Lower leg skin (tissue), 3 donors: ENCODE measurements around the gene SH2D4B.

Experiments
- POLR2A ChIP-seq, 2 donors: fragments of 450-650 bp; IDR thresholded peaks; one replicate each; pipeline ENCODE4 v1.6.1; 2016 to 2017; ENCODE audit warnings: antibody characterized with exemption in 2 of 2, mild to moderate bottlenecking in 1 of 2, moderate library complexity in 1 of 2
- TF ChIP-seq, protein P1 (sequence below), 3 donors: fragments of 450-650 bp; IDR thresholded peaks; one replicate each; pipeline ENCODE4 v1.5.1; 2016; ENCODE audit warnings: antibody characterized with exemption in 3 of 3, mild to moderate bottlenecking in 3 of 3, moderate library complexity in 2 of 3

DNA sequence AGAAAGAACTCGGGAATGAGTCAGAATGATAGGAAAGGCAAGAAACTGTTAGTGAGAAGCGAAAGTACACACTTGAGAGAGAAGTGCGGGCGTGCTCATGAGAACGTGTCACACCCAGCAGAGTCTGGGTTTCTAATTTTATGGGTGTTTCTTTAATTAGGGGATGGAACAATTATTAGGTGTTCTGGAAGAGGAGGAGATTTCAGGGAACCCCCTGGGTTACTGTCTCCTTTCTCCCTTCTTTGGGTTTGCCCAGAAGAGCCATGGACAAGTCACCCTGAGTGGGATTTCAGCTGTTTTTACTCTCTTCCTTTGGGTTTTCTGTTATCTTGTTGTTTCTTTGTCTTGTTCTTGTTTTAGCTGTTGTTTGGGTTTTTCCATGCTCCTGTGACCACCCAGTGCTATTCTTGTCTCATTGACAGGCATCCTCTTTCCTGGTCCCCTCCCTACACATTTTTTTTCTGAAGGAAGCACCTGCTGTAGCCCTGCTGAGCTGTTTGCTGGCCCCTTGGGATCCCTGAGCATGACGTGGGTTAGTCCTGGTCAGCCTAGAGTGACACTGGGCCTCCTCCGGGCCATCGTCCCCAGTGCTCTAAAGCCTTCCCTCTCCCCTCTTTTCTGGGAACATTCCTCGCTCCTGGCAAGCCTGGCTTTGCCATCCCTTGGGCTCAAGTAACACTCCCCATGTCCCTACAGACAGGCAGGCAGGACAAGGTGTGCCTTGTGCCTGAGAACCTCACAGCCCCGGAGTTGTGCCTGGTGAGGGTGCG, 3.5 kb downstream of the SH2D4B start:
- TF ChIP-seq, protein P1, sequence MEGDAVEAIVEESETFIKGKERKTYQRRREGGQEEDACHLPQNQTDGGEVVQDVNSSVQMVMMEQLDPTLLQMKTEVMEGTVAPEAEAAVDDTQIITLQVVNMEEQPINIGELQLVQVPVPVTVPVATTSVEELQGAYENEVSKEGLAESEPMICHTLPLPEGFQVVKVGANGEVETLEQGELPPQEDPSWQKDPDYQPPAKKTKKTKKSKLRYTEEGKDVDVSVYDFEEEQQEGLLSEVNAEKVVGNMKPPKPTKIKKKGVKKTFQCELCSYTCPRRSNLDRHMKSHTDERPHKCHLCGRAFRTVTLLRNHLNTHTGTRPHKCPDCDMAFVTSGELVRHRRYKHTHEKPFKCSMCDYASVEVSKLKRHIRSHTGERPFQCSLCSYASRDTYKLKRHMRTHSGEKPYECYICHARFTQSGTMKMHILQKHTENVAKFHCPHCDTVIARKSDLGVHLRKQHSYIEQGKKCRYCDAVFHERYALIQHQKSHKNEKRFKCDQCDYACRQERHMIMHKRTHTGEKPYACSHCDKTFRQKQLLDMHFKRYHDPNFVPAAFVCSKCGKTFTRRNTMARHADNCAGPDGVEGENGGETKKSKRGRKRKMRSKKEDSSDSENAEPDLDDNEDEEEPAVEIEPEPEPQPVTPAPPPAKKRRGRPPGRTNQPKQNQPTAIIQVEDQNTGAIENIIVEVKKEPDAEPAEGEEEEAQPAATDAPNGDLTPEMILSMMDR (IDR thresholded peaks at IDR 0.05), result no peak
- no peak for TF ChIP-seq POLR2A (IDR thresholded peaks at IDR 0.05)
